Activated naive CD4-positive, alpha-beta T cell treated with anti-CD3 and anti-CD28 coated beads for 36 hours (primary cell): Measurements from ENCODE around the gene ADCY6. TPM values are rescaled to one million over a fixed set of nuclear protein-coding genes. Genes with fewer than 3 reads are reported as not detected.

ENCODE experiments used
- CTCF ChIA-PET: fragments of 350-600 bp; sonication (Branson Sonifier 250); formaldehyde crosslinking; loops from one replicate; lab custom pipeline; 2021; ENCODE audit warnings: antibody characterized with exemption; lab: Charles Lee
- DNase-seq: peaks from one replicate; pipeline ENCODE4 v3.0.0-alpha.2; 2020
- H3K27ac Mint-ChIP-seq: one replicate; pipeline ENCODE4 v1.8.0; 2021; ENCODE audit warnings: mild to moderate bottlenecking, mixed read lengths
- H3K27me3 Mint-ChIP-seq: one replicate; pipeline ENCODE4 v1.8.0; 2021; ENCODE audit warnings: low read depth, mixed read lengths
- H3K36me3 Mint-ChIP-seq: one replicate; pipeline ENCODE4 v1.8.0; 2021; ENCODE audit warnings: low read depth, mixed read lengths
- H3K4me1 Mint-ChIP-seq: one replicate; pipeline ENCODE4 v1.8.0; 2021; ENCODE audit warnings: low read depth, mixed read lengths
- H3K4me3 Mint-ChIP-seq: one replicate; pipeline ENCODE4 v1.8.0; 2021; ENCODE audit warnings: mild to moderate bottlenecking, moderate library complexity, mixed read lengths
- H3K9me3 Mint-ChIP-seq: one replicate; pipeline ENCODE4 v1.8.0; 2021; ENCODE audit warnings: mixed read lengths
- intact Hi-C: fragments of 100-400 bp; cut with micrococcal nuclease; formaldehyde crosslinking; loops from one replicate; pipeline ENCODE4 v1.15.1; 2023
- total RNA-seq, 2 experiments: library from RNA; stranded (reverse); gene quantifications; one replicate each; pipeline ENCODE4 v1.2.3, GENCODE V29; 2021

ADCY6 gene
- total RNA-seq, 2 experiments from 2014 or later = 0.05 to 0.15 TPM

GRCh38 chr12:48793696-48794095, 4.8 kb upstream of the ADCY6 start:
- Mint-ChIP-seq H3K9me3 (no peaks in the 10 kb centered on the region), H3K36me3 (no peaks in the 10 kb centered on the region), H3K27ac (no peak overlapping the region), H3K27me3 (peaks cover 17% of the 10 kb centered on the region), H3K4me3 (no peak overlapping the region), H3K4me1 (no peaks in the 10 kb centered on the region)
- intact Hi-C loops = loop anchor here (2.0 kb wide), 1 partner anchor 77 kb away; the partner anchor contains the start of gene CCNT1
- CTCF ChIA-PET = interaction anchor here (1.0 to 6.8 kb wide), 7 partner anchors 9 to 251 kb away, joined by 3 to 184 read pairs (median 6); a partner anchor contains a TSS
- no peak for DNase-seq

- Mint-ChIP-seq H3K27ac (no peak overlapping the region), H3K36me3 (no peaks in the 10 kb centered on the region), H3K27me3 (peaks cover 39% of the 10 kb centered on the region), H3K4me1 (peaks cover 4% of the 10 kb centered on the region), H3K9me3 (no peaks in the 10 kb centered on the region), H3K4me3 (no peak overlapping the region)
- CTCF ChIA-PET = interaction anchor here (0.6 to 1.2 kb wide), 3 partner anchors 11 to 55 kb away, joined by 3 to 5 read pairs (median 4); no protein-coding TSS in a partner anchor
- intact Hi-C loops = no loop called here
- DNase-seq = no peak
Observed at GRCh38 chr12:48789858-48790326, 1.0 kb upstream of the ADCY6 start.

GRCh38 chr12:48788524-48788853, 400 bp downstream of the ADCY6 start:
- DNase-seq = no peak
- CTCF ChIA-PET = no interaction called here
- Mint-ChIP-seq H3K27ac (no peak overlapping the region), H3K9me3 (no peaks in the 10 kb centered on the region), H3K27me3 (peaks cover 40% of the 10 kb centered on the region), H3K4me3 (peak overlapping the region; percentile 64), H3K4me1 (peaks cover 4% of the 10 kb centered on the region), H3K36me3 (no peaks in the 10 kb centered on the region)
- intact Hi-C loops = no loop called here

GRCh38 chr12:48787791-48788523, 932 bp downstream of the ADCY6 start:
- Mint-ChIP-seq H3K36me3 (no peaks in the 10 kb centered on the region), H3K9me3 (no peaks in the 10 kb centered on the region), H3K27me3 (peaks cover 41% of the 10 kb centered on the region), H3K4me1 (peaks cover 4% of the 10 kb centered on the region), H3K27ac (no peak overlapping the region), H3K4me3 (peak overlapping the region; percentile 48)
- no peak for DNase-seq
- CTCF ChIA-PET = no interaction called here
- intact Hi-C loops = no loop called here

- Mint-ChIP-seq H3K4me1 (peaks cover 4% of the 10 kb centered on the region), H3K4me3 (no peak overlapping the region), H3K27me3 (peaks cover 41% of the 10 kb centered on the region), H3K27ac (no peak overlapping the region), H3K9me3 (no peaks in the 10 kb centered on the region), H3K36me3 (no peaks in the 10 kb centered on the region)
- intact Hi-C loops = no loop called here
- CTCF ChIA-PET = no interaction called here
- DNase-seq = no peak
Observed at GRCh38 chr12:48786591-48787544, 2.0 kb downstream of the ADCY6 start.

- intact Hi-C loops = no loop called here
- DNase-seq = no peak
- no peak overlapping the region for H3K27ac Mint-ChIP-seq
- CTCF ChIA-PET = no interaction called here
- H3K36me3 Mint-ChIP-seq = no peaks in the 10 kb centered on the region
- H3K4me1 Mint-ChIP-seq = peaks cover 2% of the 10 kb centered on the region
- no peaks in the 10 kb centered on the region for H3K9me3 Mint-ChIP-seq
- no peak overlapping the region for H3K4me3 Mint-ChIP-seq
- peaks cover 27% of the 10 kb centered on the region for H3K27me3 Mint-ChIP-seq
Observed at GRCh38 chr12:48783432-48783831, 5.5 kb downstream of the ADCY6 start.

- Mint-ChIP-seq H3K4me3 (no peak overlapping the region), H3K9me3 (no peaks in the 10 kb centered on the region), H3K36me3 (no peaks in the 10 kb centered on the region), H3K4me1 (no peaks in the 10 kb centered on the region), H3K27ac (no peak overlapping the region), H3K27me3 (peaks cover 20% of the 10 kb centered on the region)
- intact Hi-C loops = no loop called here
- CTCF ChIA-PET = no interaction called here
- DNase-seq = no peak
Observed at GRCh38 chr12:48782457-48783395, 6.2 kb downstream of the ADCY6 start.

- intact Hi-C loops = no loop called here
- CTCF ChIA-PET = no interaction called here
- H3K4me3 Mint-ChIP-seq = no peak overlapping the region
Observed at GRCh38 chr12:48781750-48782456, 7.0 kb downstream of the ADCY6 start.

GRCh38 chr12:48780381-48781025, 8.4 kb downstream of the ADCY6 start:
- Mint-ChIP-seq H3K36me3 (no peaks in the 10 kb centered on the region), H3K9me3 (no peaks in the 10 kb centered on the region)

More at GRCh38 chr12:48781750-48782456, 7.0 kb downstream of the ADCY6 start:
- no peak overlapping the region for H3K27ac Mint-ChIP-seq
- H3K4me1 Mint-ChIP-seq = no peaks in the 10 kb centered on the region
- peaks cover 13% of the 10 kb centered on the region for H3K27me3 Mint-ChIP-seq
- no peaks in the 10 kb centered on the region for H3K9me3 Mint-ChIP-seq
- no peak for DNase-seq
- H3K36me3 Mint-ChIP-seq = no peaks in the 10 kb centered on the region

GRCh38 chr12:48779869-48780268, 9.0 kb downstream of the ADCY6 start:
- Mint-ChIP-seq H3K9me3 (no peaks in the 10 kb centered on the region), H3K36me3 (no peaks in the 10 kb centered on the region), H3K4me1 (no peaks in the 10 kb centered on the region), H3K27ac (no peak overlapping the region), H3K27me3 (peaks cover 4% of the 10 kb centered on the region), H3K4me3 (no peak overlapping the region)
- DNase-seq = no peak
- intact Hi-C loops = no loop called here
- CTCF ChIA-PET = interaction anchor here (0.7 to 1.6 kb wide), 5 partner anchors 15 to 162 kb away, joined by 3 to 8 read pairs (median 3); no protein-coding TSS in a partner anchor

More at GRCh38 chr12:48780381-48781025, 8.4 kb downstream of the ADCY6 start:
- no peak for DNase-seq
- Mint-ChIP-seq H3K27me3 (peaks cover 4% of the 10 kb centered on the region), H3K27ac (no peak overlapping the region), H3K4me1 (no peaks in the 10 kb centered on the region), H3K4me3 (no peak overlapping the region)
- intact Hi-C loops = no loop called here
- CTCF ChIA-PET = interaction anchor here (1.2 to 1.6 kb wide), 2 partner anchors 27 to 163 kb away, joined by 4 to 8 read pairs; no protein-coding TSS in a partner anchor
